Endothelial cell of umbilical vein (primary cell): Measurements from ENCODE around the gene NPDC1. TPM values are rescaled to one million over a fixed set of nuclear protein-coding genes. Genes with fewer than 3 reads are reported as not detected.

Experiments used
- BruUV-seq: library from RNA; stranded (reverse); fragments of 400-500 nt; replicated peaks from 2 replicates; lab custom pipeline; 2021; lab: Mats Ljungman, UMichigan
- CTCF ChIA-PET: fragments of 300-600, 350-600 bp; sonication (Branson Sonifier 250); formaldehyde crosslinking; loops from one replicate; lab custom pipeline; 2021; ENCODE audit warnings: antibody characterized with exemption, inconsistent platforms; lab: Charles Lee
- POLR2A ChIA-PET: fragments of 300-600, 350-600 bp; sonication (Branson Sonifier 250); formaldehyde crosslinking; loops from one replicate; lab custom pipeline; 2021; ENCODE audit warnings: antibody characterized with exemption, inconsistent platforms; lab: Charles Lee
- DNase-seq: peaks from one replicate; pipeline ENCODE4 v3.0.0-alpha.2; 2011; ENCODE audit warnings: low read depth, low spot score
- FAIRE-seq: peaks from 2 replicates; lab custom pipeline; 2011; peaks lifted over from hg19 to GRCh38; lab: Jason Lieb, UNC
- H2AFZ ChIP-seq: 2 replicates; pipeline ENCODE4 v1.6.0; 2012; ENCODE audit warnings: low read depth, low read length, control low read depth, inconsistent platforms
- H3K27ac ChIP-seq: 2 replicates; pipeline ENCODE4 v1.5.1; 2011; ENCODE audit warnings: low read depth, mild to moderate bottlenecking, control low read depth, low read length, moderate library complexity; ENCODE audit not compliant: insufficient read depth
- H3K27me3 ChIP-seq, 2 experiments: 2 replicates each; pipeline versions ENCODE4 v1.6.0 to v1.6.1; 2011; ENCODE audit warnings: low read length in 2 of 2, mixed read lengths in 1 of 2; ENCODE audit not compliant: control insufficient read depth in 2 of 2, insufficient read depth in 2 of 2
- H3K36me3 ChIP-seq, 2 experiments: 2 replicates in 1 of 2; 3 replicates in 1 of 2; pipeline ENCODE4 v1.5.1; 2011; ENCODE audit warnings: low read length in 2 of 2, mild to moderate bottlenecking in 1 of 2, moderate library complexity in 1 of 2; ENCODE audit not compliant: control insufficient read depth in 2 of 2, insufficient read depth in 2 of 2; ENCODE audit errors: extremely low read depth in 1 of 2
- H3K4me1 ChIP-seq: 3 replicates; pipeline ENCODE4 v1.5.1; 2011; ENCODE audit warnings: mild to moderate bottlenecking, low read length; ENCODE audit not compliant: control insufficient read depth, insufficient read depth; ENCODE audit errors: extremely low read depth
- H3K4me2 ChIP-seq: 2 replicates; pipeline ENCODE4 v1.6.1; 2011; ENCODE audit warnings: low read length, control low read depth, mixed read lengths; ENCODE audit not compliant: insufficient read depth
- H3K4me3 ChIP-seq, 3 experiments: fragments of 200-600 bp in 1 of 3; sonication (generic), shearing (Covaris generic) in 1 of 3; replicated peaks in 1 of 3; 2 replicates each; pipeline ENCODE4 v1.5.1; 2011 to 2016; ENCODE audit warnings: control low read depth in 3 of 3, low read length in 3 of 3, mild to moderate bottlenecking in 2 of 3, inconsistent platforms in 1 of 3, low read depth in 1 of 3, moderate library complexity in 1 of 3; ENCODE audit not compliant: insufficient read depth in 1 of 3
- H3K79me2 ChIP-seq: 2 replicates; pipeline ENCODE4 v1.6.0; 2012; ENCODE audit warnings: low read length, inconsistent platforms; ENCODE audit not compliant: control insufficient read depth, insufficient read depth
- H3K9ac ChIP-seq: replicated peaks from 2 replicates; pipeline ENCODE3; 2011; ENCODE audit warnings: low read length, control low read depth; ENCODE audit not compliant: insufficient read depth; ENCODE audit errors: extremely low read depth
- H3K9me1 ChIP-seq: replicated peaks from 3 replicates; pipeline ENCODE4 v1.6.0; 2011; ENCODE audit warnings: mild to moderate bottlenecking, low read length; ENCODE audit not compliant: control insufficient read depth, insufficient read depth; ENCODE audit errors: extremely low read depth
- H3K9me3 ChIP-seq: replicated peaks from 2 replicates; pipeline ENCODE4 v1.5.1; 2012; ENCODE audit warnings: low read length, inconsistent platforms; ENCODE audit not compliant: control insufficient read depth, insufficient read depth
- H4K20me1 ChIP-seq: replicated peaks from 2 replicates; pipeline ENCODE3; 2011; ENCODE audit warnings: mild to moderate bottlenecking, low read length; ENCODE audit not compliant: control insufficient read depth, insufficient read depth; ENCODE audit errors: extremely low read depth
- EZH2 ChIP-seq: IDR thresholded peaks from 2 replicates; pipeline ENCODE4 v1.6.1; 2012; ENCODE audit warnings: borderline replicate concordance, low read depth, mild to moderate bottlenecking, moderate library complexity, low read length, inconsistent platforms; ENCODE audit not compliant: severe bottlenecking
- FOS ChIP-seq: IDR thresholded peaks from 2 replicates; pipeline ENCODE4 v1.6.1; 2011; ENCODE audit warnings: mild to moderate bottlenecking, low read length, moderate library complexity, borderline replicate concordance; ENCODE audit not compliant: insufficient read depth
- GATA2 ChIP-seq: IDR thresholded peaks from 2 replicates; pipeline ENCODE4 v1.7.0; 2011; ENCODE audit warnings: low read depth, mild to moderate bottlenecking, moderate library complexity, mixed read lengths, low read length; ENCODE audit not compliant: insufficient read length, insufficient read depth
- JUN ChIP-seq: IDR thresholded peaks from 2 replicates; pipeline ENCODE4 v1.6.1; 2011; ENCODE audit warnings: borderline replicate concordance, low read depth; ENCODE audit not compliant: insufficient read length, insufficient read depth
- MYC ChIP-seq: IDR thresholded peaks from one replicate; pipeline ENCODE4 v1.6.1; 2011; ENCODE audit warnings: mild to moderate bottlenecking, low read depth, low read length
- POLR2A ChIP-seq: IDR thresholded peaks from 2 replicates; pipeline ENCODE4 v1.6.1; 2012; ENCODE audit warnings: low read depth, mild to moderate bottlenecking, control low read depth, low read length
- POLR2AphosphoS5 ChIP-seq: IDR thresholded peaks from 2 replicates; pipeline ENCODE4 v1.6.1; 2012; ENCODE audit warnings: low read depth, mild to moderate bottlenecking, control low read depth, low read length, moderate library complexity; ENCODE audit not compliant: insufficient read depth
- dilution Hi-C: fragments of 300-500 bp; cut with MboI; formaldehyde crosslinking; loops from one replicate; pipeline ENCODE4 v1.15.0; 2019; ENCODE audit warnings: low sequenced_read_pairs; ENCODE audit not compliant: extremely low pct_ligation_motif_present
- intact Hi-C: fragments of 100-400 bp; cut with micrococcal nuclease; formaldehyde crosslinking; loops from one replicate; pipeline ENCODE4 v1.10.0; 2022
- polyA plus RNA-seq, 4 experiments: library from polyadenylated mRNA; depleted of rRNA in 3 of 4; stranded (reverse) in 3 of 4; unstranded in 1 of 4; fragments of >200 nt; gene quantifications; 2 replicates each; pipeline versions ENCODE4 v1.2.1 to v1.2.3, GENCODE V29; 2011 to 2012; ENCODE audit warnings: missing spikeins in 1 of 4
- total RNA-seq: library from RNA; stranded (reverse); gene quantifications from 2 replicates; pipeline ENCODE4 v1.2.3, GENCODE V29; 2021
- TF ChIP-seq, protein P1 (sequence below), 2 donors: IDR thresholded peaks; 1 replicate in 1 of 2; 2 replicates in 1 of 2; pipeline ENCODE4 v1.5.1; 2011; ENCODE audit warnings: low read length in 2 of 2, mild to moderate bottlenecking in 2 of 2, moderate library complexity in 2 of 2, control low read depth in 1 of 2, inconsistent platforms in 1 of 2, low read depth in 1 of 2; ENCODE audit not compliant: insufficient read depth in 1 of 2; ENCODE audit errors: extremely low read depth in 1 of 2
- TF ChIP-seq, protein P2 (sequence below): IDR thresholded peaks from 2 replicates; pipeline ENCODE4 v1.6.1; 2011; ENCODE audit not compliant: insufficient read depth, insufficient read length

The NPDC1 gene
- total and polyA plus RNA-seq, 2 donors (not counting 3 experiments of a cell fraction or from before 2014, with no cell fraction given), result 115 to 181 TPM

DNA sequence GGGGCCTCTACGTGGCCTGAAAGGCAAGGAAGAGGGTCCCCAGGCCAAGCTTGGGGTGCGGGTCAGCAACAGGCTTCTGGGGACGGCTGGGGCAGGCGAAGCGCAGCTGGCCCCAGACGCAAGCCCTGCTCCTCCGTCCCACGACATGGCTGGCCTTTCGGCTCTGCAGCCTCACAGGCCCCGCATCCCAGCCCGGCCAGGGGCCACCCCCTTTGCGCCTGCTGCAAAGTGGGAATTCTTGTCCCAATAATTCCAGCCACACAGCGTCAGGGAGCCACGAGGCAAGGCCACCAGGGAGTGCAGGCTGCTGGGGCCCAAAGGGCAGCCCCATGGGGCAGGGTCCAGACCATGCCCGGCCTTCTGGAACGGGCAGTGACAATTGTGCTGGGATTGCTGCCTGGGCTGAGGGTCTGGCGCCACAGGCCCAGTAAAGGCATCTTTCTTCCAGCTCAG is 9.0 kb upstream of the NPDC1 start:
- no peaks in the 10 kb centered on the region for H3K9me3 ChIP-seq
- TF ChIP-seq GATA2 (no peak), POLR2A (no peak), POLR2AphosphoS5 (no peak), EZH2 (no peak), JUN (no peak), FOS (no peak), MYC (no peak)
- TF ChIP-seq, protein P1, sequence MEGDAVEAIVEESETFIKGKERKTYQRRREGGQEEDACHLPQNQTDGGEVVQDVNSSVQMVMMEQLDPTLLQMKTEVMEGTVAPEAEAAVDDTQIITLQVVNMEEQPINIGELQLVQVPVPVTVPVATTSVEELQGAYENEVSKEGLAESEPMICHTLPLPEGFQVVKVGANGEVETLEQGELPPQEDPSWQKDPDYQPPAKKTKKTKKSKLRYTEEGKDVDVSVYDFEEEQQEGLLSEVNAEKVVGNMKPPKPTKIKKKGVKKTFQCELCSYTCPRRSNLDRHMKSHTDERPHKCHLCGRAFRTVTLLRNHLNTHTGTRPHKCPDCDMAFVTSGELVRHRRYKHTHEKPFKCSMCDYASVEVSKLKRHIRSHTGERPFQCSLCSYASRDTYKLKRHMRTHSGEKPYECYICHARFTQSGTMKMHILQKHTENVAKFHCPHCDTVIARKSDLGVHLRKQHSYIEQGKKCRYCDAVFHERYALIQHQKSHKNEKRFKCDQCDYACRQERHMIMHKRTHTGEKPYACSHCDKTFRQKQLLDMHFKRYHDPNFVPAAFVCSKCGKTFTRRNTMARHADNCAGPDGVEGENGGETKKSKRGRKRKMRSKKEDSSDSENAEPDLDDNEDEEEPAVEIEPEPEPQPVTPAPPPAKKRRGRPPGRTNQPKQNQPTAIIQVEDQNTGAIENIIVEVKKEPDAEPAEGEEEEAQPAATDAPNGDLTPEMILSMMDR (IDR thresholded peaks at IDR 0.05; ENCODE audit: extremely low read depth in 1 of 2, insufficient read depth in 1 of 2, low read depth in 1 of 2, low read length in 2 of 2), result no peak
- TF ChIP-seq, protein P2, sequence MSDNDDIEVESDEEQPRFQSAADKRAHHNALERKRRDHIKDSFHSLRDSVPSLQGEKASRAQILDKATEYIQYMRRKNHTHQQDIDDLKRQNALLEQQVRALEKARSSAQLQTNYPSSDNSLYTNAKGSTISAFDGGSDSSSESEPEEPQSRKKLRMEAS, result no peak
- ChIA-PET POLR2A (no interaction called here), CTCF (interaction anchor here (0.6 to 7.4 kb wide), 5 partner anchors 8 to 26 kb away, joined by 3 to 50 read pairs (median 14); partner anchors contain the start of gene NPDC1)
- H3K27ac ChIP-seq, result no peak overlapping the region
- dilution Hi-C loops (no loop called here), intact Hi-C loops (no loop called here)
- H3K4me1 ChIP-seq, result no peaks in the 10 kb centered on the region
- no TSS peak for BruUV-seq
- FAIRE-seq (no peak), DNase-seq (no peak)
- no peaks in the 10 kb centered on the region for H3K9me1 ChIP-seq
- H3K79me2 ChIP-seq, result no peaks in the 10 kb centered on the region
- H3K9ac ChIP-seq, result no peak overlapping the region
- H4K20me1 ChIP-seq, result no peaks in the 10 kb centered on the region
- H3K36me3 ChIP-seq, result no peaks in the 10 kb centered on the region
- H3K4me3 ChIP-seq, result no peak overlapping the region
- no peak overlapping the region for H3K4me2 ChIP-seq
- H2AFZ ChIP-seq, result no peak overlapping the region
- H3K27me3 ChIP-seq, result peaks cover 8 to 19% of the 10 kb centered on the region in 2 experiments
